ENCODE measurements around the gene ABCG2.
A peak's percentile ranks its signal among the peaks of the same experiment; 100 is the strongest.

The ABCG2 gene

DNA sequence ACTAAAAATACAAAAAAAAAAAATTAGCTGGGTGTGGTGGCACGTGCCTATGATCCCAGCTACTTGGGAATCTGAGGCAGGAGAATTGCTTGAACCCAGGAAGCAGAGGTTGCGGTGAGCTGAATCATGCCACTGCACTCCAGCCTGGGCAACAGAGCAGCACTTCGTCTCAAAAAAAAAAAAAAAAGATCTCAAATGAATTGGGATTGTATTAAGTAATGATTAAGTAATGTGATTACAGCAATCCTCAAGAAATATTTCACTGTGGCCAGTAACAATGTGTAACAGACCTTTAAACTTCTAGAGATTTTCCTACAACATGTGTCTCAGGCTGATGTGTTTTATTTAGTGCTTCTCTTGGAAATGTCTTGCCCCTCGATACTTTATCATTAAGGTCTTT is 104.2 kb downstream of the ABCG2 start:
- TF ChIP-seq, protein P1, sequence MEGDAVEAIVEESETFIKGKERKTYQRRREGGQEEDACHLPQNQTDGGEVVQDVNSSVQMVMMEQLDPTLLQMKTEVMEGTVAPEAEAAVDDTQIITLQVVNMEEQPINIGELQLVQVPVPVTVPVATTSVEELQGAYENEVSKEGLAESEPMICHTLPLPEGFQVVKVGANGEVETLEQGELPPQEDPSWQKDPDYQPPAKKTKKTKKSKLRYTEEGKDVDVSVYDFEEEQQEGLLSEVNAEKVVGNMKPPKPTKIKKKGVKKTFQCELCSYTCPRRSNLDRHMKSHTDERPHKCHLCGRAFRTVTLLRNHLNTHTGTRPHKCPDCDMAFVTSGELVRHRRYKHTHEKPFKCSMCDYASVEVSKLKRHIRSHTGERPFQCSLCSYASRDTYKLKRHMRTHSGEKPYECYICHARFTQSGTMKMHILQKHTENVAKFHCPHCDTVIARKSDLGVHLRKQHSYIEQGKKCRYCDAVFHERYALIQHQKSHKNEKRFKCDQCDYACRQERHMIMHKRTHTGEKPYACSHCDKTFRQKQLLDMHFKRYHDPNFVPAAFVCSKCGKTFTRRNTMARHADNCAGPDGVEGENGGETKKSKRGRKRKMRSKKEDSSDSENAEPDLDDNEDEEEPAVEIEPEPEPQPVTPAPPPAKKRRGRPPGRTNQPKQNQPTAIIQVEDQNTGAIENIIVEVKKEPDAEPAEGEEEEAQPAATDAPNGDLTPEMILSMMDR (IDR thresholded peaks at IDR 0.05; ENCODE audit: low read depth, low read length, missing control alignments) = no peak
- H3K4me3 ChIP-seq (replicated peaks; ENCODE audit: low read depth, low read length) = no peak overlapping the region
- DNase-seq (ENCODE audit: extremely low read depth, low read depth) = no peak

DNA sequence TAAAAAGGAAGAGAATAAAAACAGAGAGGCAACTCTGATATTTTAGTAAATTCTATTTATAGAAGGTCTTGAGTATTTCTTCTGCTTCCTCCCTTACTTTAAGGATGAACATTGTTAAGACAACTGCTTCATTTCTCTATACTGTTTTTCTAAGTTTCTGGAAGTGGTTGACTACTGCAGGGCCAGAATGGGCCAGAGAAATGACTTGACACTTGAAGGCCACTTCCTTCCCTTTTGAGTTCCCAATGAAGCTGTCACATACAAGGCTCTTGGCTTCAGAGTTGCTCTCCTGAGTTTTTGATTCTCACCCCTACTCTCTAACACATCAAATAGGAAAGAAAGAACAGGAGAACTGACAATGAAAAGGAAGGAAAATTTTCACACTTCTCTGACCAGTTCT is 113.4 kb downstream of the ABCG2 start:
- no peak for DNase-seq (ENCODE audit: extremely low read depth, low read depth)
- TF ChIP-seq, protein P1 (IDR thresholded peaks at IDR 0.05; ENCODE audit: low read depth, low read length, missing control alignments) = no peak
- H3K4me3 ChIP-seq (replicated peaks; ENCODE audit: low read depth, low read length) = no peak overlapping the region

DNA sequence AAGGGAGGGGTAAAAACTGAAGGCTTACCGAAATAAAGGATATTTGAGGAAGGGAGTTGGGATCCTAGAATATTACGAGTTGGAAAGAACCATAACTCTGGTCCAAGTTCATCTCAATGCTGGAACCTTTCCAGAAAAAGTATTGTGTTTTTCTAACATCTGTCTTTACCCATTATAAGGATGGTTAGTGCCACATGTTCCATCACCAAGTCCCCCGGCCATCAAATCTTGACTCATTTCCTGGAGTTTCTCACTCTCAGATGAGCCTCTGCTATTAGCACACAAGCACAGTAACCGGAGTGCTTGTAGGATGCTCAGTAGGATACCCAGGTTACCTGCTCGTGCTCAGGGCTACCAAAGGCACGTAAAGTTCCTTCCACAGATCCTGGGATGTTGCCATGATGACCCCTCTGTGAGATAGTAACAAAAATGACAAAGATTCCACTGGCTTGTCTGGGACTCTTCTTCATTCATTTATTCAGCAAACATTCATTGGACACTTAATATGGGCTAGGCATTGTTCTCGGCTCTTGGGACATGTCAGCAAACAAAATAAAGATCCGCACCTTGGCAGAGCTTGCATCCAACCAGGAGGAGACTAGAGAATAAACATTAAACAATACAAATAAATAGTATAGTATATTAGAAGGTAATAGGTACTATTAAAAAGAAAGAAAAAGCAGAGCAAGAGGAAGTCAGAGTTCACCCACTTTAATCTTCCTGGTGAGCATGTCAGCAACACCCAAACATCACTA is 114.7 kb downstream of the ABCG2 start:
- peak; percentile 17 for DNase-seq (ENCODE audit: extremely low read depth, low read depth)
- no peak overlapping the region for H3K4me3 ChIP-seq (replicated peaks; ENCODE audit: low read depth, low read length)
- TF ChIP-seq, protein P1 (IDR thresholded peaks at IDR 0.05; ENCODE audit: low read depth, low read length, missing control alignments) = no peak

DNA sequence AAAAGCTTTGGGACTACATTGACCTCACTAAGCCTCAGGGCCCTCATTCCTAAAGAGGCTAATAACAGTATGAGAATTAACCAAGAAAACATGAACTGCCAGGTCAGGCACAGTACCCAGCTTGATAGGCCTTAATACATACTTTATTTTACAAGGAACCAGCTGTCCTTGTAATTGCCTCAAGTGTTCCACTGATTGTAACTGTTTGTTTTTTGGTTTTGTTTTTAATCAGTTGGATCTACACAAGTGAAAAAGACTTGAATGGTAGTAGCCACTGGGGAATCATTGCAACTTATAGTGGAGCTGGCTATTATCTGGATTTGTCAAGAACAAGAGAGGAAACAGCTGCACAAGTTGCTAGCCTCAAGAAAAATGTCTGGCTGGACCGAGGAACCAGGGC is 115.4 kb downstream of the ABCG2 start:
- DNase-seq (ENCODE audit: extremely low read depth, low read depth) = no peak
- TF ChIP-seq, protein P1 (IDR thresholded peaks at IDR 0.05; ENCODE audit: low read depth, low read length, missing control alignments) = no peak

DNA sequence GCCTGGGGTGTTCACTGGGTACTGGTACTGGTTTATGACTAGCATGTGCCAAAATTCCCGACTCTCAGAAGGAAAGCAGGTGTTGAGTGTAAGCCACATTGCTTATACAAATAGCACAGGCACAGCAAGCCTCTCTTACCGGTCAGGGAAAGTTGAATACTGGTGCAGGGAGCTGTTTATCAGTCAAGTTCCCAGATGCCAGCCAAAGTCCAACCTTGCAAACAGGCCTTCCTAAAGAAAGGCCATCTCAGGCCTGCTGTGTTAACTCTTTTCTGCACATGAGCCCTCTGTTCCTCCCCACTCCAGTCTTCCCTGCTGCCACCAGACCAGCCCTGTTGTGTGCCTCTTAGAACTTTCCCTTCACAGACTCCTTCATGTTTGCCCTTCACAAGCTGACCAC is 116.8 kb downstream of the ABCG2 start:
- TF ChIP-seq, protein P1 (IDR thresholded peaks at IDR 0.05; ENCODE audit: low read depth, low read length, missing control alignments) = no peak
- no peak overlapping the region for H3K4me3 ChIP-seq (replicated peaks; ENCODE audit: low read depth, low read length)
- DNase-seq (ENCODE audit: extremely low read depth, low read depth) = no peak

More for the DNA sequence above, 115.4 kb downstream of the ABCG2 start:
- H3K4me3 ChIP-seq (replicated peaks; ENCODE audit: low read depth, low read length) = no peak overlapping the region

DNA sequence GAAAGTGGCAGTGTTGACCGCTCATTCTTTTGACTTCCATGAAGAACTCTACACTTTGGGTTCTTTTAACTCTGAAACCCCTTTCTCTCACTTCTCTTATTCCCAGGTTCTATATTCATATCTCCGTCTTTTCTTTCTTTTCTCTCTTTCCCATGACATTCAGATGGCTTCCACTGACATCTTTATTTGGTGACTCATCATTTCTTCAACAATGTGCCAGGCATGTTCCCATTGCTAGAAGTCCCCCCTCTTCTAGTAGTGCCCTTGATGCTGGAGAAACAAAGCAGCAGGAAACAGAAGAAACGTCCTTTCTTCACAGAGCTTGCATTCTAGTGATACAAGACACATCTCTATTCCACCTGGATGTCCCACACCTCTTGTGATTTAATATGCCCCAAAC is 117.7 kb downstream of the ABCG2 start:
- DNase-seq (ENCODE audit: extremely low read depth, low read depth) = no peak
- TF ChIP-seq, protein P1 (IDR thresholded peaks at IDR 0.05; ENCODE audit: low read depth, low read length, missing control alignments) = no peak
- no peak overlapping the region for H3K4me3 ChIP-seq (replicated peaks; ENCODE audit: low read depth, low read length)

Measured in HFF-Myc (cell line).